Stimulated activated effector memory CD8-positive, alpha-beta T cell treated with anti-CD3 and anti-CD28 coated beads, Interleukin-12 subunit alpha, Interleukin-12 subunit beta, amount 100 ng/mL, for 72 hours (primary cell): ENCODE data around the gene OTUB2.

Experiments used
- ATAC-seq: fragments of 150-1000 bp; cut with Tn5 transposase; 2 replicates; pipeline ENCODE4 v1.10.0; 2021
- DNase-seq, 2 donors: peaks; one replicate each; pipeline ENCODE4 v3.0.0; 2021 to 2022; ENCODE audit warnings: low spot score in 2 of 2
- H3K27ac Mint-ChIP-seq: one replicate; pipeline ENCODE4 v1.8.0; 2022; ENCODE audit warnings: mild to moderate bottlenecking, mixed read lengths
- H3K36me3 Mint-ChIP-seq: one replicate; pipeline ENCODE4 v1.8.0; 2022; ENCODE audit warnings: mild to moderate bottlenecking, mixed read lengths
- H3K4me1 Mint-ChIP-seq: one replicate; pipeline ENCODE4 v1.8.0; 2022; ENCODE audit warnings: mixed read lengths
- H3K4me3 Mint-ChIP-seq: one replicate; pipeline ENCODE4 v1.8.0; 2022; ENCODE audit warnings: mild to moderate bottlenecking, mixed read lengths
- H3K9me3 Mint-ChIP-seq: one replicate; pipeline ENCODE4 v1.8.0; 2022; ENCODE audit warnings: mixed read lengths

The OTUB2 gene

DNA sequence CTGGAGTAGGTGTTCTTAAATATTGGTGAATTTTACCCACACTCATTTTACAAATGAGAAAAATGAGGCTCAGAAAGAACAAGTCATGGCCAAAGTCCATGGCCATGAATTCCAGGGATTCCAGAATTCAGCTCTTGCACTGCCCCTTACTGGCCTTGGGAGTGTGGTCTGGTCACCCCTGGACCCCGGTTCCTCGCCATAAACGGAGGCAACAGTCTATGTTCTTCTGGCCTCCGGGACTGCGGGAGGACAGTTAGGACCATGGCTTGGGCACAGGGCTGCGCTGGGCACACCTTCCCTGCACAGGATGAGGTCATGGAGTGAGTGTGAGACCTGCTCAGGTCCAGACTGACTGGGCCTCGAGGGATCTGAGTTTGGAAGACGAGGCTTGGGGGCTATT lies 22.1 kb upstream of the OTUB2 start:
- ATAC-seq (no peak), DNase-seq (no peak)
- Mint-ChIP-seq H3K36me3 (no peaks in the 10 kb centered on the region), H3K4me3 (no peak overlapping the region), H3K9me3 (no peaks in the 10 kb centered on the region), H3K27ac (no peak overlapping the region), H3K4me1 (peaks cover 33% of the 10 kb centered on the region)

GRCh38 chr14:94005324-94006073 lies 20.6 kb upstream of the OTUB2 start:
- peaks cover 6% of the 10 kb centered on the region for H3K36me3 Mint-ChIP-seq
- no peaks in the 10 kb centered on the region for H3K9me3 Mint-ChIP-seq
- no peak for ATAC-seq
- H3K4me3 Mint-ChIP-seq: no peak overlapping the region
- no peak for DNase-seq
- peaks cover 48% of the 10 kb centered on the region for H3K4me1 Mint-ChIP-seq
- no peak overlapping the region for H3K27ac Mint-ChIP-seq

- ATAC-seq (peak; percentile 69), DNase-seq (no peak)
- peaks cover 6% of the 10 kb centered on the region for H3K36me3 Mint-ChIP-seq
- peaks cover 57% of the 10 kb centered on the region for H3K4me1 Mint-ChIP-seq
- H3K27ac Mint-ChIP-seq: no peak overlapping the region
- no peak overlapping the region for H3K4me3 Mint-ChIP-seq
- no peaks in the 10 kb centered on the region for H3K9me3 Mint-ChIP-seq
These were observed 17.9 kb upstream of the OTUB2 start for GRCh38 chr14:94008234-94008633.

- Mint-ChIP-seq H3K4me3 (peak overlapping the region; percentile 55), H3K36me3 (peaks cover 6% of the 10 kb centered on the region), H3K27ac (peak overlapping the region; percentile 75), H3K9me3 (no peaks in the 10 kb centered on the region), H3K4me1 (peaks cover 57% of the 10 kb centered on the region)
- DNase-seq (no peak), ATAC-seq (peak; percentile 71)
These were observed 16.4 kb upstream of the OTUB2 start for GRCh38 chr14:94009767-94010166.

DNA sequence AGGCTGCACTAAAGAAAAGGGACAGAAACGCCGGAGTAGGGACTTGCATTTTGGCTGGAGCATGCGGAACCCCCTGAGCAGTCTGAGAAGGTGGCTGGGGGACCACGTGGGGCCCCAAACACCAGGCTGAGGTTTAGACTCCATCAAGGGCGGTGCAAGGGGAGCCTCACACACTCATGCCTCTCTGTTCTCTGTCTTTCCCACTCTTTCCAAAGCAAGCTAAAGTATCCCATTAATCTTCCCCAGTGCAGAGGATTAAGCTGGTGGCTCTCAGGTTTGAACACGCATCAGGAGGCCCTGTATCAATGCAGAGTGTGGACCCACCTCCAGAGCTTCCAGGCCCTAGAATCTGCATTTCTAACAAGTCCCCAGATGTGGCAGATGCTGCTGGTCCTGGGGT lies 15.5 kb upstream of the OTUB2 start:
- no peak overlapping the region for H3K4me3 Mint-ChIP-seq
- ATAC-seq (no peak), DNase-seq (no peak)
- peaks cover 6% of the 10 kb centered on the region for H3K36me3 Mint-ChIP-seq
- H3K27ac Mint-ChIP-seq: peak overlapping the region; percentile 75
- peaks cover 52% of the 10 kb centered on the region for H3K4me1 Mint-ChIP-seq
- H3K9me3 Mint-ChIP-seq: no peaks in the 10 kb centered on the region

DNA sequence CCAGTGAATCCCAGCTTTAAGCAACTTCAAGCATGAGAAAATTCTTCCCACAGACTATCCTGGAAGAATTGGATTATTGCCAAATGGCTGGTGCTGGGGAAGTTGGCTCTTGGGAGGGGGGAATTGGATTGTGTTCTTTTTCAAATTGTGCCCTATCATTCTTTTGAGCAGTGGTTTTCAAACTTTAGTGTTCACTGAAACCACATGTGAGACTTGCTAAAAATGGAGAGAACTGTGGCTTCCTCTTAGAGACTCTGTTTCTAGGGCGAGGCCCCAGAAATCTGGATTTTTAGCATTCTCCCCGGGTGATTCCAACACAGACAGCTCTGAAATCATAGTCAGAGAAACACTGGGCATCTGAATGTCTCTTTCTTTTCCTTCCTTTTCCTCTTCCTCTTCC lies 14.3 kb upstream of the OTUB2 start:
- Mint-ChIP-seq H3K4me1 (peaks cover 52% of the 10 kb centered on the region), H3K4me3 (peak overlapping the region; percentile 63), H3K27ac (peak overlapping the region; percentile 94), H3K36me3 (peaks cover 6% of the 10 kb centered on the region), H3K9me3 (no peaks in the 10 kb centered on the region)
- no peak for DNase-seq
- ATAC-seq: peak; percentile 63

DNA sequence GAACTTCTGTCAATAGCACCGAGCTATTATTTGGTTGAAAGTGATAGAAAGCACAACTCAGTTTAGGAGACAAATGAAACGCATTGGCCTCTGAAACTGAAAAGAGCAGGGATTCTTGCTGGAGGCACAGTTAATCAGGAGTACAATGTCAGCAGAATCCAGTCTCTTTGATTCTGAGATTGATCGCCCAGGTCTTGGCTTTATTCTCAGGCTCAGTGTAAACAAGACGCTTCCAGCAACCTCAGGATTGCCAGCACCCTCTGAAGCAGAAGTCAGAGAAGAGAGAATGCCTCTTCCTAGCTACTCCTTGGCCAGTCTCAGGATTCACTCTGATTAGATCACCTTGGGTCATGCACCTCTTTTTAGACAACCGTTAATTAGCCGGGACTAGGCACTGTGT lies 11.8 kb upstream of the OTUB2 start:
- Mint-ChIP-seq H3K9me3 (no peaks in the 10 kb centered on the region), H3K27ac (no peak overlapping the region), H3K4me3 (no peak overlapping the region), H3K36me3 (peaks cover 6% of the 10 kb centered on the region), H3K4me1 (peaks cover 32% of the 10 kb centered on the region)
- ATAC-seq: no peak
- no peak for DNase-seq

DNA sequence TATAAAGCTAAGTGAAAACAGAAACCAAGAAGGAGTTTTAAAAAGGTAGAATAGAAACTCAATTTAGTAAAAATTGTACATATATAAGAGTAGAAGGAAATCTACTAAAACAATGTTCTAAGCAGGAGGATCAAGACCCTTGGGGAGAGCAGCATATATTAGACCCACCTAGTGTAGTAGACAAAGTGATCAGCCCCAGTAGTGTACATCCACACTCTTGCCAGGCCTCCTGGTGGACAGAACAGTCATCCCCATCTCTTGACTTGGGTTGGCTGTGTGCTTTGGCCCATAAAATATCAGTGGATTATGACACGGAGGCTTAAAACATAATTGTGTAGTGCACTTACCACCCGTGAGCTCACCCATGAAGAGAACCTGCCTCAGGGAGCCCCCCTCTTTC lies 10.9 kb upstream of the OTUB2 start:
- H3K27ac Mint-ChIP-seq: no peak overlapping the region
- DNase-seq (no peak), ATAC-seq (no peak)
- peaks cover 23% of the 10 kb centered on the region for H3K4me1 Mint-ChIP-seq
- H3K36me3 Mint-ChIP-seq: no peaks in the 10 kb centered on the region
- no peaks in the 10 kb centered on the region for H3K9me3 Mint-ChIP-seq
- H3K4me3 Mint-ChIP-seq: no peak overlapping the region

GRCh38 chr14:94016446-94016976 lies 9.6 kb upstream of the OTUB2 start:
- peaks cover 19% of the 10 kb centered on the region for H3K4me1 Mint-ChIP-seq
- H3K4me3 Mint-ChIP-seq: no peak overlapping the region
- no peaks in the 10 kb centered on the region for H3K9me3 Mint-ChIP-seq
- H3K27ac Mint-ChIP-seq: no peak overlapping the region
- H3K36me3 Mint-ChIP-seq: no peaks in the 10 kb centered on the region
- ATAC-seq: no peak
- no peak for DNase-seq

DNA sequence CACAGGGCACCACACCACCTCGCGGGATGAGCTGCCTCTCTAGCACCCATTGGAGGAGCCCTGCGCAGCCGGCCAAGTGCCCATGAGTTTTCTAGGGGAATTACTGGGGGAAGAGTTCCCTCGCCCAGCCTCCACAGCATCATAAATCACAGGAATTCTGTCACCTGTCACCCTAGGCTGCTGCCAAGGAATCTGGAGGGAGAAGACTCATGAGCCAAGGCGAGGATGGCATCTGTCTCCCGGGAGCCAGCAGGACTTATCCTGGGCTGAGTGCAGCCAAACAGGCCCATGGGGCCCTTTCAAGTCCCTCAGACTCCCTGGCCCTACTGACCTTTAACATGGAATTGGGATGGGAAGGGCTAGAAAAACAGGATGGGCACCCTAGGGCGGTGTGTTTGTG lies 7.8 kb upstream of the OTUB2 start:
- ATAC-seq: no peak
- Mint-ChIP-seq H3K4me3 (no peak overlapping the region), H3K9me3 (no peaks in the 10 kb centered on the region), H3K27ac (no peak overlapping the region), H3K4me1 (peaks cover 26% of the 10 kb centered on the region), H3K36me3 (no peaks in the 10 kb centered on the region)
- no peak for DNase-seq

DNA sequence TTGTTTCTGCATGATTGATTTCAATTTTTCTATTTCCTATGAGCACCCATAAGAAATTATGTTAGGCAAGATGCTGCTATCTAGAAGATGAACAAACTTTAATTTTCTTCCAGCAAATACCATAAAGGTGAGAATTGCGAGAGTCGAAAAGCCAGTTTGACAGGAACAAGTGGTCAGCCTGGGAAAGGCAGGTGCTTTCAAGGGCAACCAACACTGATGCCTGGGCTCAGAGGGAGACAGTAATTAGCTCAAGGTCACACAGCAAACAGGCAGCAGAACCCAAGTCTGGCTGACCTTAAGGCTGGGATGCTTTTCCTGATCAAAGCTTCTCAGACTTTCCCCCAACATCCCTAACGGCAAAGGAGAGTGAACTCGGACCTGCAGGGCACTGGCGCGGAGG lies 6.8 kb upstream of the OTUB2 start:
- DNase-seq (no peak), ATAC-seq (no peak)
- Mint-ChIP-seq H3K36me3 (no peaks in the 10 kb centered on the region), H3K4me1 (peaks cover 26% of the 10 kb centered on the region), H3K27ac (no peak overlapping the region), H3K9me3 (no peaks in the 10 kb centered on the region), H3K4me3 (no peak overlapping the region)

DNA sequence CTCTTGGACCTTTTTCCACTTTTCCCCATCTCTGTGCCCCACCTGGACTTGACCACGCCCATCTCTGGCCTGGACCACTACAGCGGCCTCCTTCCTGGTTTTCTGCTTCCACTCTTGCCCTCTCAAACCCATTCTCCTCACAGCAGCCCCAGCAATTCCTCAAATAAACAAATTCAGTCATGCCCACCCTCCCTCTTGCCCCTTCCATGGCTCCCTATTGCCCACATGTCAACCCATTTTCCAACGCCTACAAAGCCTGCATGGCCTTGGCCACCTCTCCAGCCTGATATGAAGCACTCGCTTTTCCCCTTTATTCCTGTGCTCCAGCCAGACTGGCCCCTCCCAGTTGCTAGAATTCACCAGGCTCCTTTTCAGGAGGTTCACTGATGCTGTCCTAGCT lies 5.9 kb upstream of the OTUB2 start:
- H3K27ac Mint-ChIP-seq: peak overlapping the region; percentile 51
- no peak for ATAC-seq
- H3K36me3 Mint-ChIP-seq: no peaks in the 10 kb centered on the region
- H3K4me1 Mint-ChIP-seq: peaks cover 26% of the 10 kb centered on the region
- no peak overlapping the region for H3K4me3 Mint-ChIP-seq
- DNase-seq: no peak
- no peaks in the 10 kb centered on the region for H3K9me3 Mint-ChIP-seq

DNA sequence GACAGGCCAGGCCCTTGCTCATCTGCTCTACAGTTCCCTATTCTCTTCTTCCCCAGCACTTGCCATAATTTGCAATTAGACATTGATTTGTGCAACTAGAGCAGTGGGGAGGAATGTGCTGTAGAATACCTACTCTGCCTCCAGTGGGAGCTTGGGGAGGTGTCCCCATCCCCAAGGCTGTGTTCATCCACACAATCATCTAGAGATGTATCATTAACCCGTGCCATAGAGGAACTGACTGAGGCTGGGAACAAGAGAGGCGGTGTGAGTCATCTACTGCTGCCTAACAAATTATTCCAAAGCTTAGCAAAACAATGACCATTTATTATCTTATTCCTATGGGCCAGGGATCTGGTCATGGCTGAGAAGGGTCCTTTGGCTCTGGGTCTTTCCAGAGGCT lies 5.1 kb upstream of the OTUB2 start:
- no peak overlapping the region for H3K4me3 Mint-ChIP-seq
- peak overlapping the region; percentile 51 for H3K27ac Mint-ChIP-seq
- H3K9me3 Mint-ChIP-seq: no peaks in the 10 kb centered on the region
- DNase-seq: no peak
- ATAC-seq: no peak
- H3K36me3 Mint-ChIP-seq: no peaks in the 10 kb centered on the region
- peaks cover 29% of the 10 kb centered on the region for H3K4me1 Mint-ChIP-seq

GRCh38 chr14:94021416-94022157 lies 4.6 kb upstream of the OTUB2 start:
- Mint-ChIP-seq H3K36me3 (no peaks in the 10 kb centered on the region), H3K4me1 (peaks cover 31% of the 10 kb centered on the region), H3K4me3 (peak overlapping the region; percentile 7), H3K27ac (peak overlapping the region; percentile 51), H3K9me3 (no peaks in the 10 kb centered on the region)
- ATAC-seq (peak; percentile 57), DNase-seq (no peak)

GRCh38 chr14:94022532-94023411 lies 3.4 kb upstream of the OTUB2 start:
- H3K9me3 Mint-ChIP-seq: no peaks in the 10 kb centered on the region
- H3K4me1 Mint-ChIP-seq: peaks cover 37% of the 10 kb centered on the region
- no peaks in the 10 kb centered on the region for H3K36me3 Mint-ChIP-seq
- peak overlapping the region; percentile 24 for H3K27ac Mint-ChIP-seq
- H3K4me3 Mint-ChIP-seq: peak overlapping the region; percentile 7
- DNase-seq (no peak), ATAC-seq (no peak)
